ENCODE results near the gene RGS19. TPM values are rescaled to one million over a fixed set of nuclear protein-coding genes. Genes with fewer than 3 reads are reported as not detected.

The RGS19 gene
- polyA plus RNA-seq, 1 donor (not counting 4 experiments of a cell fraction or from before 2014, with no cell fraction given), result 11.8 TPM

- dilution Hi-C loops (cut with MboI; ENCODE audit: extremely low pct_ligation_motif_present, low sequenced_read_pairs), result no loop called here
- H3K9me1 ChIP-seq (ENCODE audit: control insufficient read depth, extremely low read depth, insufficient read depth, low read length), result no peaks in the 10 kb centered on the region
- peaks cover 0 to 9% of the 10 kb centered on the region in 2 experiments for H3K36me3 ChIP-seq (ENCODE audit: control insufficient read depth in 2 of 2, extremely low read depth in 1 of 2, insufficient read depth in 2 of 2, low read length in 2 of 2)
- H2AFZ ChIP-seq (ENCODE audit: control insufficient read depth, low read length), result no peak overlapping the region
- no peaks in the 10 kb centered on the region for H3K79me2 ChIP-seq (ENCODE audit: control insufficient read depth, insufficient read depth, low read length)
- H3K9ac ChIP-seq (ENCODE audit: control insufficient read depth, extremely low read depth, insufficient read depth, low read length), result no peak overlapping the region
- DNase-seq (ENCODE audit: low read depth, low spot score) (no peak), FAIRE-seq (no peak)
- peaks cover 25% of the 10 kb centered on the region for H3K4me1 ChIP-seq (ENCODE audit: control insufficient read depth, extremely low read depth, insufficient read depth, low read length)
- TF ChIP-seq CTCF (optimal IDR thresholded peaks at IDR 0.05 in 1 of 3, IDR thresholded peaks at IDR 0.05 in 1 of 3, conservative IDR thresholded peaks at IDR 0.05 in 1 of 3; ENCODE audit: extremely low read depth in 1 of 3, insufficient read depth in 2 of 3, low read length in 3 of 3) (no peak), EZH2 (IDR thresholded peaks at IDR 0.05; ENCODE audit: low read length) (no peak)
- H3K27me3 ChIP-seq (ENCODE audit: control insufficient read depth, extremely low read depth, insufficient read depth, low read length), result no peaks in the 10 kb centered on the region
- H3K4me2 ChIP-seq (ENCODE audit: control insufficient read depth, extremely low read depth, insufficient read depth, low read depth, low read length), result no peak overlapping the region
- H4K20me1 ChIP-seq (ENCODE audit: control insufficient read depth, extremely low read depth, insufficient read depth, low read length), result no peaks in the 10 kb centered on the region
- no peaks in the 10 kb centered on the region for H3K9me3 ChIP-seq (ENCODE audit: control insufficient read depth, low read depth, low read length)
- H3K27ac ChIP-seq (ENCODE audit: control insufficient read depth, insufficient read depth, low read length), result no peak overlapping the region
- H3K4me3 ChIP-seq (ENCODE audit: control insufficient read depth in 2 of 3, extremely low read depth in 1 of 3, insufficient read depth in 2 of 3, low read depth in 1 of 3, low read length in 3 of 3), result no peak overlapping the region
Measured at GRCh38 chr20:64069209-64069613, 10.1 kb downstream of the RGS19 start.

DNA sequence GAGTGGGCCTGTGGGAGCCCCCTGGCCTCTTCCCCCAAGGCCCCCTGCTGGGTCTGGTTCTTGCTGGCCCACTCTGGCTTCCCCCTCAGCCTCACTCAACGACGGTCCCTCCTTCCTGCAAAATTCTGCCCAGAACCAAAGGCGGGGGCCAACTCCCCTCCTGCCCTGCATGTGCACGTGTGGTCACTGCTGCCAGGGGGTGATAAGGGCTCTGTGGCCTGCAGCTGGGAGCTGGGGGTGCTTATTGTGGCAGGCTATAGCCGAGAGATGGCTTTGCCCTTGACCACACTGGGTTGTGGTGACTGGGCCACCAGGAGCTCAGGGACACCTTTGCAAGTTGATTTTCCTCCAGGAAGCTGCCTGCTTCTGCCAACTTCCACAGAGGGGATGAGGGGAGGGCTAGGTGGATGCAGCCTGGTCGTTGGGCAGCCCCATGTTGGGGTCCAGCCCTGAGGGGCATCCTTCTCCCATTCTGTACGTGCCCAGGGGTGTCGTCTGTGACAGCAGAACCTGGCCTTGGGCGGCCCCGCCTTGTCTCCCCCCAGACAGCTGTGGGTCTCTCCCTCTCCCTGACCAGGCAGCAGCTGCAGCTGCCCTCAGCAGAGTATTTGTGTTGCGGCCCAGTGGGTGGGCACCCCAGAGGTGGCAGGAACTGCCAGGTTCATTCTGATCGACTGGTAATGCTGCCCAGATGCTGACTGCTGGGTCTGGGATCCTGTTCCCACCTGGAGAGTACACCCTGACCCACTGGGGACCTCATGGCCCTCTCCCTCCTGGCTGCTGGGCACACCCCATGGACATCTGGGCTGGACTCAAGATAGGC, 10.7 kb downstream of the RGS19 start:
- dilution Hi-C loops (cut with MboI; ENCODE audit: extremely low pct_ligation_motif_present, low sequenced_read_pairs), result no loop called here
- Histone ChIP-seq H3K27ac (ENCODE audit: control insufficient read depth, insufficient read depth, low read length) (no peak overlapping the region), H3K9me3 (ENCODE audit: control insufficient read depth, low read depth, low read length) (no peaks in the 10 kb centered on the region), H3K36me3 (ENCODE audit: control insufficient read depth in 2 of 2, extremely low read depth in 1 of 2, insufficient read depth in 2 of 2, low read length in 2 of 2) (peaks cover 0 to 4% of the 10 kb centered on the region in 2 experiments), H3K27me3 (ENCODE audit: control insufficient read depth, extremely low read depth, insufficient read depth, low read length) (no peaks in the 10 kb centered on the region), H4K20me1 (ENCODE audit: control insufficient read depth, extremely low read depth, insufficient read depth, low read length) (no peaks in the 10 kb centered on the region), H3K79me2 (ENCODE audit: control insufficient read depth, insufficient read depth, low read length) (no peaks in the 10 kb centered on the region), H3K9me1 (ENCODE audit: control insufficient read depth, extremely low read depth, insufficient read depth, low read length) (no peaks in the 10 kb centered on the region), H3K4me1 (ENCODE audit: control insufficient read depth, extremely low read depth, insufficient read depth, low read length) (peaks cover 31% of the 10 kb centered on the region), H3K4me2 (ENCODE audit: control insufficient read depth, extremely low read depth, insufficient read depth, low read depth, low read length) (no peak overlapping the region), H3K9ac (ENCODE audit: control insufficient read depth, extremely low read depth, insufficient read depth, low read length) (no peak overlapping the region), H2AFZ (ENCODE audit: control insufficient read depth, low read length) (no peak overlapping the region), H3K4me3 (ENCODE audit: control insufficient read depth in 2 of 3, extremely low read depth in 1 of 3, insufficient read depth in 2 of 3, low read depth in 1 of 3, low read length in 3 of 3) (no peak overlapping the region)
- TF ChIP-seq EZH2 (IDR thresholded peaks at IDR 0.05; ENCODE audit: low read length), result no peak
- no peak for TF ChIP-seq CTCF (optimal IDR thresholded peaks at IDR 0.05 in 1 of 3, IDR thresholded peaks at IDR 0.05 in 1 of 3, conservative IDR thresholded peaks at IDR 0.05 in 1 of 3; ENCODE audit: extremely low read depth in 1 of 3, insufficient read depth in 2 of 3, low read length in 3 of 3)
- FAIRE-seq, result no peak
- DNase-seq (ENCODE audit: low read depth, low spot score), result no peak
